Mucosa of descending colon (tissue), 3 donors: Measurements from ENCODE around the gene FGF12. TPM values are rescaled to one million over a fixed set of nuclear protein-coding genes. Genes with fewer than 3 reads are reported as not detected.

ENCODE experiments used
- ATAC-seq: fragments of 200-7000 bp; cut with Tn5 transposase; one replicate; pipeline ENCODE4 v1.9.1; 2020; ENCODE audit warnings: mild to moderate bottlenecking, moderate library complexity
- DNase-seq, 3 donors: peaks; one replicate each; pipeline ENCODE4 v3.0.0-alpha.2; 2020
- H3K36me3 ChIP-seq: fragments of 200-600 bp; one replicate; pipeline ENCODE4 v1.8.0; 2021; ENCODE audit warnings: low read depth, mild to moderate bottlenecking
- H3K4me1 ChIP-seq: fragments of 200-600 bp; one replicate; pipeline ENCODE4 v1.8.0; 2021; ENCODE audit warnings: low read depth, mild to moderate bottlenecking
- H3K4me3 ChIP-seq: fragments of 200-600 bp; one replicate; pipeline ENCODE4 v1.8.0; 2021; ENCODE audit warnings: mild to moderate bottlenecking
- H3K9me3 ChIP-seq: fragments of 200-600 bp; one replicate; pipeline ENCODE4 v1.8.0; 2021; ENCODE audit warnings: mild to moderate bottlenecking
- CTCF ChIP-seq: fragments of 200-600 bp; IDR thresholded peaks from one replicate; pipeline ENCODE4 v1.8.0; 2022; ENCODE audit warnings: antibody characterized with exemption, mild to moderate bottlenecking
- intact Hi-C, 2 donors: fragments of 100-400 bp; cut with DNase I in 1 of 2; cut with micrococcal nuclease in 1 of 2; formaldehyde crosslinking; loops; one replicate each; pipeline versions ENCODE4 v1.11.0 to v1.11.1; 2022; cut with DNase I, micrococcal nuclease
- total RNA-seq, 3 donors: library from RNA; stranded (reverse); fragmentation: NEBNext Ultra II Directional in 2 of 3; extraction: Animal tissue kit (Norgen Biotek cat#: 25700) in 2 of 3; gene quantifications; one replicate each; pipeline versions ENCODE4 v1.2.1 to v1.2.4, GENCODE V29; 2021 to 2023
- donor health status: DM: no; HTN: no; CAD: no; lungs with moderate emphysema.
- donor health status: DM: no; HTN: no; CAD: no.
- donor health status: DM: no; HTN: yes; CAD: no.

Gene FGF12
- total RNA-seq, 3 donors from 2014 or later: 0.35 to 3.3 (median 0.58) TPM

- Histone ChIP-seq H3K9me3 (no peaks in the 10 kb centered on the region), H3K4me3 (no peak overlapping the region), H3K4me1 (no peaks in the 10 kb centered on the region), H3K36me3 (no peaks in the 10 kb centered on the region)
- no peak for TF ChIP-seq CTCF
- ATAC-seq: no peak
- no peak for DNase-seq
- intact Hi-C loops: no loop called here
Measured at GRCh38 chr3:192129586-192129985, 597.8 kb downstream of the FGF12 start.

- DNase-seq (no peak), ATAC-seq (no peak)
- H3K9me3 ChIP-seq: no peaks in the 10 kb centered on the region
- intact Hi-C loops: no loop called here
- no peak for TF ChIP-seq CTCF
- no peak overlapping the region for H3K4me3 ChIP-seq
- no peaks in the 10 kb centered on the region for H3K4me1 ChIP-seq
- H3K36me3 ChIP-seq: no peaks in the 10 kb centered on the region
Measured at GRCh38 chr3:192128922-192129321, 598.4 kb downstream of the FGF12 start.

GRCh38 chr3:192128060-192128459 lies 599.3 kb downstream of the FGF12 start:
- intact Hi-C loops: no loop called here
- no peak overlapping the region for H3K4me3 ChIP-seq
- ATAC-seq (no peak), DNase-seq (no peak)
- no peaks in the 10 kb centered on the region for H3K36me3 ChIP-seq
- no peaks in the 10 kb centered on the region for H3K9me3 ChIP-seq
- H3K4me1 ChIP-seq: no peaks in the 10 kb centered on the region
- TF ChIP-seq CTCF: no peak

- DNase-seq (no peak), ATAC-seq (no peak)
- no peak for TF ChIP-seq CTCF
- intact Hi-C loops: no loop called here
- Histone ChIP-seq H3K36me3 (no peaks in the 10 kb centered on the region), H3K4me1 (no peaks in the 10 kb centered on the region), H3K4me3 (no peak overlapping the region), H3K9me3 (no peaks in the 10 kb centered on the region)
Measured at GRCh38 chr3:192122832-192123594, 604.3 kb downstream of the FGF12 start.

GRCh38 chr3:192121923-192122322 lies 605.4 kb downstream of the FGF12 start:
- Histone ChIP-seq H3K36me3 (no peaks in the 10 kb centered on the region), H3K4me3 (no peak overlapping the region), H3K4me1 (no peaks in the 10 kb centered on the region), H3K9me3 (no peaks in the 10 kb centered on the region)
- intact Hi-C loops: no loop called here
- no peak for TF ChIP-seq CTCF
- DNase-seq (no peak), ATAC-seq (no peak)
